Superior temporal gyrus (tissue), 1 donor: Measurements from ENCODE around the gene CKM.
"Not testable (repeated sequence)": the region's sequence is repeated elsewhere in the genome, so short reads cannot be mapped to it uniquely, and the experiment has no call there.

Source experiments
- DNase-seq: peaks from one replicate; pipeline ENCODE4 v3.0.0-alpha.2; 2016; ENCODE audit errors: extremely low spot score

Gene CKM

DNA sequence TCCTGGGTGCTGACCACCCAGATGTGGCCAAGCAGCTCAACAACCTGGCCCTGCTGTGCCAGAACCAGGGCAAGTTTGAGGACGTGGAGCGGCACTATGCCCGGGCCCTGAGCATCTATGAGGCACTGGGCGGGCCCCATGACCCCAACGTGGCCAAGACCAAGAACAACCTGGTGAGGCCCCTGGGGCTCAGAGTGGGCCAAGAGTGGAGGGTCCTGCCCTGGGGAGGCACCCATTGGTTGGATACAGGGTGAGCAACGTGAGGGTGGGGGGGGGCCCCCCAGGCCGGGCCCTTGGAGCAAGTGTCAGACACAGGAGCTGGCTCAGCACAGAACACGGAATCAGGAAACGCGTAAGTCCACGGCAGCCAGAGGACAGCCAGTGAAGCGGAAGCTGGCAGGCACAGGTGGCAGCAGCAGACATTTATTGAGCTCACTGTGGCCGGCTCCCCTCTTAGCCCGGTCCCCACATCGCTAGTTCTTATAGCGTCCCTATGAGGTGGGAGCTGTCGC is 26.8 kb upstream of the CKM start:
- no peak for DNase-seq

DNA sequence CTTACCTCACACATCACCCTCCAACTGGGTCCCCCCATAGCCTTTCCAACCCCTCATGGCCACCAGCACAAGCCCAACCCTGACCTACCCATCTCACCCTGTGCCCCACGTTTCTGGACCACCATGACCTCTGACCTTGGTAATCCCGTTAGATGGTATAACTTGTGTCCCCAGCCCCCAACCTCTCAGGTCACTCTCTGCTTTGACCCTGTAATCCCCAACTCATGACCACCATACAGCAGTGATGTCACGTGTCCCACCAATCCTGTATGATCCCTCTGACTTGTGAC is 26.4 kb upstream of the CKM start:
- DNase-seq, result no peak

GRCh38 chr19:45348367-45349125 is 25.9 kb upstream of the CKM start:
- DNase-seq, result no peak

DNA sequence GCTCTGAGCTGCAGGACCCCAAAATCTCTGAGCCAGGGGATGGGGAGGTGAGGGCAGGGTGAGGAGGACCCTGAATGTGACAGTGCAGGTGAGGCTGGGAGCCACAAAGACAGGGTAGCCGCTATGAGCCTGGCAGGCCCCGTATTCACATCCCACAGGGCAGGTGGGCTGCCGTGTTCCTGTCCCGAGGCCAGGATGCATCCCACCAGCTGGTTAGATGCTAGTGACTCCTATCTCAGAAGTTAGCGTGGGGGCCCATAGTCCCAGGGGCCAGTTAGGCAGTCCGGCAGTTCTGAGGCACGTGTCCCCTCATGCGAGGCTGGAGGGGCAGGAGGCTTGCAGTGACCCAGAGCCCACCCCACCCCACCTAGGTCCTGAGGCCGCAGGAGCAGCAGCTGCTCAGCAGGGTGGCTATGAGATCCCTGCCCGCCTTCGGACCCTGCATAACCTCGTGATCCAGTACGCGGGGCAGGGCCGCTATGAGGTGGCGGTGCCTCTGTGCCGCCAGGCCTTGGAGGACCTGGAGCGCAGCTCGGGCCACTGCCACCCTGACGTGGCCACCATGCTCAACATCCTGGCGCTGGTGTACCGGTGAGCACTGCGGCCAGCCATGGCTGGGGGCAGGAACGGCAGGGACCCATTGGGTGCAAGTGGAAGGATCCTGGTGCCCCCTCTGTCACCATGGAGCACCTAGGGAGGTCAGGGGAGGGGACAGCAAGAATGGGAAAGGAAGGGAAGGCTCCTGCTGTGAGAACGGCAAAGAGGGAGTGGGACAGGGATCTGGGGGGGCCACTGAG is 25.1 kb upstream of the CKM start:
- DNase-seq, result no peak

DNA sequence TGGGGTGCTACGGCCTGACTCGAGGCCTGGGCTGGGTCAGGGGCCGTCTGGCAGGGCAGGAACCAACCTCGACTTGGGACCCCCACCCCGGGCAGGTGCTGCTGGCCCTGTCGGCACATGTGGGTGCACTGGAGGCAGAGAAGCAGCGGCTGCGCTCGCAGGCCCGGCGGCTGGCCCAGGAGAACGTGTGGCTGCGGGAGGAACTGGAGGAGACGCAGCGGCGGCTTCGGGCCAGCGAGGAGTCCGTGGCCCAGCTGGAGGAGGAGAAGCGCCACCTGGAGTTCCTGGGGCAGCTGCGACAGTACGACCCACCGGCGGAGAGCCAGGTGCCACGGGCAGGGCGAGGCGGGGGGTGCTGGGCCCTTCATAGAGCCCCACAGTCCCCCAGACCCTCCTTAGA is 23.8 kb upstream of the CKM start:
- DNase-seq, result no peak

- no peak for DNase-seq
Measured at GRCh38 chr19:45345506-45345860, 22.8 kb upstream of the CKM start.

DNA sequence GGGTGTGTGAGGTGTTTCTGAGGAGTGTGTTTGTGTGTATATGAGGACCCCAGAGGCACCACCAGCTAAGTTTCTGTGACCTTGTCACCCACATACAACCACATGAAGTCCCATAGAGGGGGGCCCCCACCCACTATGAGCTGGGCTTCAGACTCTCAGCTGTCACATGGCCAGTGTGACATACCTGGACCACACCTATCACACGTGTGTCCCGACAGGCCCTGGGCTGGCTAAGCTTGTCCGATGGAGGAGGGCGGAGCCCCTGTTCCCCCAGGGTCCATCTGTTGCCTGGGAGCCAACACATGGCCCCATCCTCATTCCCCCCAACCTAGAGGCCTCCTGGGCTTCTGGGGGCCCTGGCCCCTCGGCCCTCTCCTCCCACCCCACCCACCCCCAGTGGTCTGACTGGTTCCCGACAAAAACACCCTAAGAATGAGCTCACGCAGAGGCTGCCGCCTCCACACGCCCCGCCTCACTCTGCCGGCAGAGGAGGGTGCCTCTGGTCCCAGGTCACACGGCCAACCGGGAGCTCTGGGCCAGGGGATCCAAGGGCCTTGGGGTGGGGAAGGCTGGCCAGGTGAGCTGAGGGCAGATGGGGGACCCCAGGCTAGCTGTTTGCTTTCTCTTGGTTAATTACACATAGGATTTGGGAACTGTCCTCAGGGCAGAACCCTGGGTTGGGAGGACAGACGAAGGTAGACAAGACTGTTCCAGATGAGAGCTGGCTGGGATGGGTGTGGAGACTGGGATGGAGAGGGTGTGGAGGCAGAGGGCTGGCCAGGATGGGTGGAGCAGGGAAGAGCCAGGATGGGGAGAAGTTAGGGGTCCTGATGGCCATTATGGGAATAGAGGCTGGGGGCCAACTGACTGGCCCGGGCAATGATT is 22.2 kb upstream of the CKM start:
- no peak for DNase-seq

GRCh38 chr19:45342911-45343310 is 20.2 kb upstream of the CKM start:
- no peak for DNase-seq

GRCh38 chr19:45340899-45341453 is 18.3 kb upstream of the CKM start:
- no peak for DNase-seq

GRCh38 chr19:45340232-45340898 is 17.7 kb upstream of the CKM start, which contains the start of gene KLC3:
Gene KLC3, plus strand, starts transcription at chr19:45340750. Its CDS starts 4,792 bp downstream, at chr19:45345542.
- DNase-seq, result no peak

DNA sequence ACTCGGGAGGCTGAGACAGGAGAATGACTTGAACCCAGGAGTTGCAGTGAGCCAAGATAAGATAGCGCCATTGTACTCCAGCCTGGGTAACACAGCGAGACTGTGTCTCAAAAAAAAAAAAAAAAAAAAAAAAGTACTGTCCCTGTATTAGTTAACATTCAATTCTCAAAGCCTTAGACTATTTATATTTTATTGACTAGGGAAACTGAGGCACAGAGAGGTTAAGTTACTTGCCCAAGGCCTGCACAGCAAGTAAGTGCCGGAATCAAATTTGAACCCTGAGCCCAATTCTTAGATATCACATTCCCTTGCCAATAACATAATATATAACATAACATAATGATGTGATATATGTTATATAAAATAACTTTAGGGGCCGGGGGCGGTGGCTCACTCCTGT is 17.0 kb upstream of the CKM start:
- DNase-seq, result no peak

GRCh38 chr19:45336696-45337251 is 14.1 kb upstream of the CKM start:
- no peak for DNase-seq

DNA sequence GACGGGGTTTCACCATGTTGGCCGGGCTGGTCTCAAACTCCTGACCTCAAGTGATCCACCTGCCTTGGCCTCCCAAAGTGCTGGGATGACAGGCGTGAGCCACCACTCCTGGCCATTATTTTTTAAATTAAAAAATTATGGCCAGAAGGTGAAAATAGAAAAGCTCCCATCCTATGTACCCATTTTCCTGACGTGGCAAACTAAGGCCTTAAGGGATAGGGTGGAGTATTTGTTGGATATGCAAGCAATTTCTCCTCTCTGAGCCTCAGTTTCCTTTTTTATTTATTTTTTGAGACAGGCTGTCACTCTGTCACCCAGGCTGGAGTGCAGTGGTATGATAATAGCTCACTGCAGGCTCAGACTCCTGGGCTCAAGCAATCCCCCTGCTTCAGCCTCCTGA is 12.2 kb upstream of the CKM start:
- not testable (repeated sequence) for DNase-seq

DNA sequence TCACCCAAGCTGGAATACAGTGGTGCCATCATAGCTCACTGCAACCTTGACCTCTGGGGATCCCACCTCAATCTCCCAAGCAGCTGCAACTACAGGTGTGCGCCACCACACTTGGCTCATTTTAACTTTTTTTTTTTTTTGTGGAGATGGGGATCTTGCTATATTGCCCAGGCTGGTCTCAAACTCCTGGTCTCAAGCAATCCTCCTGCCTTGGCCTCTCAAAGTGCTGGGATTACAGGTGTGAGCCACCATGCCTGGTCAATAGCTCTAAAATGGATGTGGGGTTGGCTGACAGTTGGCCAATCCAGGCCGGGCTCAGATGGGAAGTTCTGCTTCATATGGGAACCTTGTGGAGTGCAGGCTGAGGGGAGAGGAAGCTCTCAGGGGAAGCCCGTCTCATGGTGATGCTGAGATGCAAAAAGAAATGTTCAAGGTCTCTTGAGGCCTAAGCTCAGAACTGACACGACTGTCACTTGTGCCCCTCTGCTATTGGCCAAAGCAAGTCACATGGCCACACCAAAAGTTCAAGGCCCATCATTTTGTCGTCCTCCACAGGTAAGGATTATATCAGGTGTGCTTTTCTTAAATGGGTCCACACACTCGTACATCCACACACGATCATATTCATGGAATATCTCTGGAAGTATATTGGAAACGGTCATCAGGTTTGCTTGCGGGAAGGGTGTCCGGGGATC is 11.1 kb upstream of the CKM start:
- no peak for DNase-seq

- no peak for DNase-seq
Measured at GRCh38 chr19:45331411-45331810, 8.7 kb upstream of the CKM start.

- DNase-seq, result no peak
Measured at GRCh38 chr19:45327404-45328143, 4.9 kb upstream of the CKM start.

GRCh38 chr19:45324349-45324907 is 1.8 kb upstream of the CKM start:
- DNase-seq, result no peak

DNA sequence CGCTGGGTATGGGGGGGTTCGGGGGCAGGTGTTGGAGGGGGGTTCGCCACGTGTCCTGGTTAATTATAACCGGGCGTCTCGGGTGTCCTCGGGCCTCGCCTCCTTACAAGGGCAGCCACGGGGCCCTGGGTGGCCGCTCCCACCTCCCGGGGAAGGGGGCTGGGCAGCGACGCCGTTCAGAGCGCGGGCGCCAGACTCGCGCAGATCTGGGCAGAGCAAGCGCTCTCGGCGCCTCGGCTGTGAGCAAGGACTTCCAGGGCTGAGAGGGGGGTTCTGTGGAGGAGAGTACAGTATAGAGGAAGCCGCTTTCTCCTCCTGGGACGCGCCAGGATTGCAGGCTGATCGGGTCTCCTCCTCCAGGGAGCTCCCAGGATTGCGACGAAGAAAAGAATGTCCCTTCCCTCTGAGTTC is 1.0 kb upstream of the CKM start:
- DNase-seq, result no peak

DNA sequence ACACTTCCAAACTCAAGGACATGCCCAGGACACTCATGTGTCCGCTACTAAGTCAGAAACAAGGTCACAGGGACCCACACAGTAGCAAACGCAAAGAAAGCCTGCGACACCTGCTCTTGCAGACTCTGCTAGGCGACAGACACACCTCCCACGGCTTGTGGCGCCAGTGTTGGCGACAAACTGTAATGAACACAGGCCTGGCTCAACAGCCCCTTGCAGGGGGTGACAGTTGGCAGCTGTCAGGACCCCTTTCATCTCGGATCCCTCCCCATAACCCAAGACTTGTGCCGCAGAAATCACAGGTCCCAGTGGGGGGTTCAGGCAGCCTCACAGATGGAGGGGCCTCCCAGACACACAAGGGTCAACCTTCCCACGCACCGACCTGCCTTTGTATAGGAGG is 364 bp downstream of the CKM start:
- DNase-seq, result no peak
